HG02678 (cell line): ENCODE measurements around the gene CD86.
"Not testable (repeated sequence)": the region's sequence is repeated elsewhere in the genome, so short reads cannot be mapped to it uniquely, and the experiment has no call there.

Experiments
- ATAC-seq: cut with Tn5 transposase; IDR thresholded peaks from one replicate; pipeline ENCODE4 v1.9.1; 2021; ENCODE audit warnings: mild to moderate bottlenecking, moderate library complexity; ENCODE audit not compliant: unreplicated experiment

Gene CD86

GRCh38 chr3:122055215-122055614, at the start of gene CD86:
Gene CD86 (plus strand): TSS chr3:122055362. CDS start chr3:122055490, 128 bp downstream.
- ATAC-seq: peak; percentile 91

- ATAC-seq: no peak
These were observed 48.9 kb upstream of the CD86 start for GRCh38 chr3:122006267-122006666.

GRCh38 chr3:122008166-122008565, 47.0 kb upstream of the CD86 start:
- no peak for ATAC-seq

GRCh38 chr3:122010506-122010905, 44.7 kb upstream of the CD86 start:
- no peak for ATAC-seq

GRCh38 chr3:122011396-122011795, 43.8 kb upstream of the CD86 start:
- no peak for ATAC-seq

- no peak for ATAC-seq
These were observed 42.3 kb upstream of the CD86 start for GRCh38 chr3:122012821-122013220.

GRCh38 chr3:122013448-122013925, 41.7 kb upstream of the CD86 start:
- ATAC-seq: no peak

- ATAC-seq: peak; percentile 79
These were observed 40.4 kb upstream of the CD86 start for GRCh38 chr3:122014741-122015140.

- no peak for ATAC-seq
These were observed 35.7 kb upstream of the CD86 start for GRCh38 chr3:122019493-122019892.

GRCh38 chr3:122021037-122021436, 34.1 kb upstream of the CD86 start:
- ATAC-seq: no peak

GRCh38 chr3:122021811-122022401, 33.3 kb upstream of the CD86 start, which contains the start of gene ILDR1:
Gene ILDR1 (minus strand): TSS chr3:122022247. CDS start chr3:122022077, 170 bp downstream.
- peak; percentile 49 for ATAC-seq

- ATAC-seq: no peak
These were observed 31.7 kb upstream of the CD86 start for GRCh38 chr3:122023335-122023910.

GRCh38 chr3:122024800-122025199, 30.4 kb upstream of the CD86 start:
- ATAC-seq: no peak

GRCh38 chr3:122025296-122025695, 29.9 kb upstream of the CD86 start:
- ATAC-seq: peak; percentile 76

- peak; percentile 66 for ATAC-seq
These were observed 24.6 kb upstream of the CD86 start for GRCh38 chr3:122030381-122031122.

GRCh38 chr3:122031123-122031468, 24.1 kb upstream of the CD86 start:
- peak; percentile 45 for ATAC-seq

GRCh38 chr3:122032531-122032930, 22.6 kb upstream of the CD86 start:
- ATAC-seq: no peak

- ATAC-seq: no peak
These were observed 22.1 kb upstream of the CD86 start for GRCh38 chr3:122033023-122033422.

GRCh38 chr3:122047296-122047695, 7.9 kb upstream of the CD86 start:
- not testable (repeated sequence) for ATAC-seq

- not testable (repeated sequence) for ATAC-seq
These were observed 7.4 kb upstream of the CD86 start for GRCh38 chr3:122047773-122048172.

- peak; percentile 44 for ATAC-seq
These were observed 2.2 kb upstream of the CD86 start for GRCh38 chr3:122052968-122053367.

GRCh38 chr3:122057671-122058070, 2.5 kb downstream of the CD86 start:
- ATAC-seq: no peak
